Stimulated activated CD8-positive, alpha-beta memory T cell treated with anti-CD3 and anti-CD28 coated beads, Interleukin-4, amount 100 ng/mL, for 24 hours (primary cell): ENCODE results near the gene VDR.

Experiments
- DNase-seq: peaks from one replicate; pipeline ENCODE4 v3.0.0-alpha.2; 2020; ENCODE audit warnings: low read depth

Gene VDR

DNA sequence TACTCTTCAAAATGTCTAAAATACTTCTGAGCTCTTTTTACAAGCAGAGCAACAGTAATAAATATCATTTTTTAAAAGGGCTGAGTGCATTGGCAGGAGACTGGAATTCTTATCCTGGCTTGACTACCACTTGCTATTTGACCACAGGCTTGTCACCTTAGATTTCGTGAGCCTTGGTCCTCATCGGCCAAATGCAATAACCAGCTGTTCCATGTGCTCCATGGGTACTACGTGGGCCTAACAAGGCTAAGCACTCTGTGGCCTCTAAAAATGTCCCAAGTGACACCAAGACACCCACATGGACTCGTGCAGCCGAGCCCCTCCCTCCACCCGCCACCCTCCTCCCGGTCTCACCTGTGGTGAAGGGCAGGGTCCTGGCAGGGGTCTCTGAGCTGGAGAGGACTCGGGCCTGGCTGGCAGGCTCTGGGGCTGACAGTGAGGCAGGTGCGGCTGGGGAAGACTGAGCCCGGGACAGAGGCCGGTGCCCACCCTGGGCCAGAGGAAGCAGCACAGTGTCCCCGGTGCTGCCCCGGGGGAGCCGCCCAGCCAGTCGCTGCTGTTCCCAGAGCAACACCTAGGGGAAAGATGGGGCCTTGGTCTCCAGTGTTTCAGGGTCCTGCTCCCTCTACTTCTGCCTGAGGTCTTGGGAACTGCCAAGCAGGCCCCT is 111.6 kb downstream of the VDR start:
- no peak for DNase-seq

DNA sequence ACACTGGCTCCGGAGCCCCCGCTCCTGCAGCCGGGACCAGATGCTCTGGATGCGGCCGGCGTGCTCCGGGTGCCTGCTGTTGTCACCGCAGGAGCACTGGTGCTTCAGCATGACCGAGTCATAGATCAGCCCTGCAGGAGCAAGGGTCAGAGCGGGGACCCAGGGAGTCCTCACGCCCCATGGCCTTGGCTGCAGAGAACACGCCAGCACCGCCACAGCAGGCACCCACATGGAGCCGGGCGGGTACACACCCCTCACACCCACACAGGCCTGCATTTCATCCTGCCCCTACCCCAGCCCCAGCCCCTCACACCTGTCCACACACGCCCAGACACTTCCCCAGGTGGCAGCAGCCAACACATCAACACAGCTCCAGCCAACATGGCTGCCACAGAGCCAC is 112.9 kb downstream of the VDR start:
- DNase-seq = no peak
